ENCODE measurements around the gene GUCA1C.

GUCA1C gene, protein sequence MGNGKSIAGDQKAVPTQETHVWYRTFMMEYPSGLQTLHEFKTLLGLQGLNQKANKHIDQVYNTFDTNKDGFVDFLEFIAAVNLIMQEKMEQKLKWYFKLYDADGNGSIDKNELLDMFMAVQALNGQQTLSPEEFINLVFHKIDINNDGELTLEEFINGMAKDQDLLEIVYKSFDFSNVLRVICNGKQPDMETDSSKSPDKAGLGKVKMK

DNA sequence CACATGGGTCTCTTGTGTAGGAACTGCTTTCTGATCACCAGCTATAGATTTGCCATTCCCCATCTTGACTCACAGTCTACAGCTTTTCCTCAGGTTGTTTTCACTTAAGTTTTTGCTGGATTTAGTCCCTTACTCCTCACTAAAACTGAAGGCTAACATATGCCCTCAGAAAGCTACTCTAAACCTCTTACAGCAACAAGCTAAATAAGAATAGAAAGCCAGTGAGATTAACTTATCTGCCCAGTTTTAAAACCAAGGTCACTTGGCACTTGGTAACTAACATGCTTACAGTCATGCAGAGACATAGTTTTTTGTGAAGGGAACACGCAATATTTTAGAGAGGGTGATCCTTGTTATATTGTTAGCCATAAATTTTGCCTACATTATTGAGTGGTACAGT lies at the start of gene GUCA1C:
TSS of gene GUCA1C (minus strand) at position 180 of the 400 bp plus-strand sequence. CDS start at position 63, 117 bp downstream.
- no peak for DNase-seq (ENCODE audit: low read depth)

DNA sequence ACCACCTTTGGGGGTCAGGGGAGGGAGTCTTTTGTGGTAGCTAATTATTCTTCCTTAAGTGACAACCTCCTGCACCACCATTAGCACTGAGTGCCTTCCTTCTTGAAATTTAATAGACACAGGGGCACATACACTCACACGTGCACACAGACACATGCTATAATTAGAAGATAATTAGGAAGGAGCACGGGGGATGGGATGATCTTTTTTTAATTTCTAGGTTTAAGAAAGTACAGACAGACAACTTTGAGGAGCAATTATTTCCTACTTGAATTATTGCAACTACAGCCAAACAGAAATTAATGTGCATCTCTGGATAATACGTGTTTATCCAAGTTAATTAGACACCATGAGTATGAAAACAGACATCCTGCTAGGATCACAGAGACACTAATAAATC lies 44.8 kb upstream of the GUCA1C start:
- no peak for DNase-seq (ENCODE audit: low read depth)

DNA sequence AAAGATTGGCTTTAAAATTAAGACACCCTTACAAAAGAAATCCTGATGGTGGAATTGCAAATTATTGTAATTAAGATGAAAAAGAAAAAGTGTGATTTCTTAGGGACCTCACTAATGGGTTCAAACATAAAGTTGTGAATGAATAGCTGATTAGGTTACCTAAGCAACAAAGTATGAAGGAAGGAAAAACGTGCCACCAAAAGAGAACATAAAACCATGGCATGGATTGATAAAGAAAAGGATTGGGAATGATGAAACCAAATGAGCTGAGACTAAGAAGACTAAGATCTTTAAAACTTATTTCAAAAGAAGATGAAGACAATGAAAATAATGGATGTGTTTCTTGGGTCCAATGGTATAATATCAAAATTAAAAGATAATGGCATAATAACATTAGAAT lies 32.2 kb upstream of the GUCA1C start:
- DNase-seq (ENCODE audit: low read depth) = no peak

DNA sequence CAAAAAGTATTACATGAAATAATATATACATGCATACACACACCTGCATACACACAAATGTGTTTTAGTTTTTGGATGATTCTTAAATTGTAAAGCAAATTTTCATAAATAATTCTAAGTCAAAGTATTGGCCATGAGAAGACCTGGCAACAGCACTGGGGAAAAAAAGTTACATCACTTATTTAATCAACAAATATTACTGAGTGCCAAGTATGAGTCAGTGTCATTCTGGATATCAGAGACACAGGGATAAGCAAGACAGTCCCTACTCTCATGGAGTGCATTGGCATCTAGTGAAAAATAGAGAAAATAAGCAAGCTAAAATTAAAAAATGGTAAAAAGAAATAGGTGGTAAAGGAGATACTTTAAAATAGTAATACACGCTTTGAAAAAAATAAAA lies 29.4 kb upstream of the GUCA1C start:
- no peak for DNase-seq (ENCODE audit: low read depth)

DNA sequence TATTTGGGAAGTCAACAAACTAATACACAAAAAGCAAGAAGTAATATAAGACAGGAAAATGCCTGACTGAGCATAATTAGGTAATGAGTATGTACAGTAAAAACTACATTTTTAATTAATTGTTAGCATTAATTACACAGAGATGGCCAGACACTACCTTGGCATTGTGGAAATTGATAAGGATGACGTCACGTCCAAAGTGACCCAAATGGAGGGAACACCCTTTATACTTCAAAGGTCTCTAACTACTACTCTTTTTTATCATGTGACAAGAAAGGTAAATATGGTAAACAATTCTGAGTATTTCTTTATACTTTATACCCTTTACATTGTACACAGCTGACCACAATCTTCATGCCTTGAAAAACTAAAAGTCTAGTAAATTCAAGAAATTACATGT lies 22.4 kb upstream of the GUCA1C start:
- no peak for DNase-seq (ENCODE audit: low read depth)

DNA sequence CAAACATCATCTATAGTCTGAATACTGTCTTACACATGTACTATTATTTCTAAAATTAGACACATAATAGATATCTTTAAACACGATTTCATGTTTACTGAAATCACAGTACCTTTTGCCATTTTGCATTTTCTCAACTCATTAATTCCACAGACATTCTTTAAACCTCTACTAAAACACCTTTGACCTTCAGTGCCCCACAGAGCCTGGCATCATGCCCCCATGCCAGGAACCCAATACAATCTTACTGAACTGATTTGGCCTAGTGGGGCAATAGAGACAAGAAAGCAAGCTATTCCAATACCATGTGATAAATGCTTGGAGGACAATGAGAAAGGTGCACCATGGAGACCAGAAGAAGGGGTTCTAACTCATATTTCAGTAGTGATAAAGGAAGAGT lies 19.3 kb upstream of the GUCA1C start:
- no peak for DNase-seq (ENCODE audit: low read depth)

DNA sequence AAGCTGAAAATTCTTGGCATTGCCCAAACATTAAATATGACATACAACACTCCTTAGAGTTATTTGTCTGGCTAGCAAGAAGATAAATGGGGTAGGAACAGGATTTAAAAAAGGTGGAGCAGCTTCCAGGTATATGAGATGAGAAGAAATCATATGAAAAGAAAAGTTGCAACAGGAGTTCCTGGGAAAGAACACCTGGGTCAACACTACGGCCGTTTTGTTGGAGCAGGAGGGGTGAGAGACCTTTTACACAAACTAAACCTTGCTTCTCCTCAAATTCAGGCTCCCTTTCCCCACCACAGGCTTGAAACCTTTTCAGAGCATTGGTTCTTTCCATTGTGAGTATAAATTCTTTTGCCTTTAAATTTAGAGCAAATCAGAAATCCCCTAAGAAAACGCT lies 18.8 kb upstream of the GUCA1C start:
- DNase-seq (ENCODE audit: low read depth) = no peak

DNA sequence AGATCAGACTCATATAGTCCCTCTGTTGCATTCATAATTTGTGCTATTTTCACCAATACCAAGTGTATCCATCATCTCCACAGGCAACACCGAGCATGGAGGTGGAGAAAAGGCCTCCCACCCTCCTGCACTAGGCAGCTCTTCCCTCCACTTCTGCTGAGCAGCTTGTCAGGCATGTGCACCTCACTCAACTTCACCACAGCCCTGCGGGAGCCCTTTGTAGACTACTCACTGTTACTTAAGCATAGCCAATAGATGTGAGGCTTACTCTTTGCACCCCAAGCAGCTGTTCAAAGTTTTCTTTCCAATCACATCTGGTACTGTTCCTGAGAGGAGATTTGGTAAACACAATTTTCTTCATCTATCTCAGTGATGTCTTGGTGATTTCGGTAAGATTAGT lies 16.9 kb upstream of the GUCA1C start:
- DNase-seq (ENCODE audit: low read depth) = no peak

DNA sequence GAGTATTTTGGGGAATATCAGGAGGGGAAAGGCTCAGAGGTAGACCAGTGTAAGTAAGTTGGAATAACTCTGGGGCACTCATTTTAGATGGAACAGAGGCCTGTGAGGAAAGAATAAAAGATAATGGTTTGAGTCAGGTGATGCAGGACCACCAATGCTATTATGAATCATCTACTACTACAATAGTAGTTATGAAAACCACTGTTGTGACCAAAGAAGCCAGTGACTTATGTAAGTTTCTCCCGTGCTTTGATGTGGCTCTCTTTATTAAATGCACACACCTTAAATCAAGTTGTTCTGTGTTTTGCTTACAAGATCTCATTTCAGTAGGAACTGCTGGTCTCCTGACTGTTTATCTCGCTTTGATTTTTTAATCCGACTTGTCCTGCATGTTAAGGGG lies 13.1 kb upstream of the GUCA1C start:
- no peak for DNase-seq (ENCODE audit: low read depth)

DNA sequence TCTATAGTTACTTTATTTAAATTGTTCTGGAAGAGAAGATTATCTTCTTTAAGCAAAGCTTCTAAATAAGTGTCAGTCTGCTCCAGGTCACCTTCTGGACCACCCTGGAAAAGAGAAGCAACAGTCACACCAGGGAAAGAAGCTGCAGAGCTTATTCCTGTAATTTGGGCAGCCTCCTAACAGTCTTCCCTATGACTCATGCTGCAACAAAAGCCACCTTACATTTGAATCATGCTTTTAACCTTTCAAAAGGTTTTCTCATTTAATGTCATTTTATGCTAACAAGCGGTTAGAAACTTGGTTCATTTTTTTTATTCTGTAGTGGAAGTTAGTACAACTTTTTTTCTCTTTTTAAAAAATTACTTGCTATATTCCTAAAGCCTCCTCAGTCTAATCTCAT lies 5.3 kb upstream of the GUCA1C start:
- no peak for DNase-seq (ENCODE audit: low read depth)

DNA sequence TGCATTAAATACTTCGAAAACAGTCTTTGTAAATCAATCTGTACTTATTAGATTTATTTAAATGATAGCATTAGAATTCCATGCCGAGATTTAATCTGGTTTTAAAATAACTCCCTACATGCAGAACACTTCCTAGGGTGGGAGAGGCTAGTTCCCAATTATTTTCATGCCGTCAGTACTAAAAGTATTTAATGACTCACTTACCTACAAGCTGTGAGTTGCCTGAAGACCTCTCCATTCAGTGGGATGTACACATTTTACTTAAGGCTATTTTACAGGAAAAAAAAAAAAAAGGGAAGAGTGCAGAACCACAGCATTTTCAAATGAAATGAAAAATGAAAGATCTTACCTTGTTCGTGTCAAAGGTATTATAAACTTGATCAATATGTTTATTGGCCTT lies 469 bp downstream of the GUCA1C start:
- DNase-seq (ENCODE audit: low read depth) = no peak

DNA sequence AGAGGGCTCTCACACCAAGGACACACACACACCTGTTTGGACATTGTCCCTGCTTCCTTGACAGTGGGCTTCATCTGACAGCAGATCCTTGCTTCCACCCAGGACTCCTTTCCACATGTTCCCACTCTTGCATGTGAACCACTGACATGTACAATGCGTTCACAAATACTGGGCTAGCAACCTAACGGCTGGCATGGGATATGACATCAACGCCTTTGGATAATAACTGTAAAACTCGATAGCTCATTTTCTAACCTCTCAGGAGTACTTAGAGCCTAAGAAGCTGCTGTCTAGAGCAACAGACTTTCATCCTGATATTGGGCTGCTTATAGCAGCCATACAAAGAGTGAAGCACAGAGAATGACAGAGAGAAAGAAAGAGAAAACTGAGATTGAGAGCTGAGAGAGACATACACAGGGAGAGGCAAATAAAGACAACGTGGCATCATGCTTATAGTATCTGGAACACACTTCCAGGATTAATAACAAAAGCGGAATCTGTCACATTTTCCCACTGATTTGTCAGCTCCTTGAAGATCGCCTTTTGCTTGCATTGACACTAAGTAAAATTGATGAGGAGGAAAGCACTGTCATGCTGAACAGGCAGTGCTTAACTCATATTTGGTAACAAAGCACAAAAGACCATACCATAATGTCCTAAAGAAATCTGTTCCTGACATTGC lies 1.7 kb downstream of the GUCA1C start:
- DNase-seq (ENCODE audit: low read depth) = no peak

DNA sequence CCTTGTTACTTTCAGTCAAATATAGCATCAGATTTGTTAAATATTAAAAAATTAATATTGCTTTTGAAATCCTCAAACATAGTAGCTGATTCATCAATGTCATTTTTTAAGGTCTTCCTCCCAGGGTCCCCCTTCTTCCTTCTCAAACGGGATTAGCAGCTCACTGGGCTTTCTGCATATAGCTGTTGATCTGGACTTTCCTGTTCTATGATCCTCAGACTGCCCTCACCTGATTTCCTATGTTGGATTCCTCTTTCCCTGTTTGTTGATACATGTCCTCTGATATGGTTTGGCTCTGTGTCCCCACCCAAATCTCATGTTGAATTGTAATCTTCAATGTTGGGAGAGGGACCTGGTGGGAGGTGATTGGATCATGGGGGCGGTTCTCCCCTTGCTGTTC lies 5.8 kb downstream of the GUCA1C start:
- DNase-seq (ENCODE audit: low read depth) = no peak

DNA sequence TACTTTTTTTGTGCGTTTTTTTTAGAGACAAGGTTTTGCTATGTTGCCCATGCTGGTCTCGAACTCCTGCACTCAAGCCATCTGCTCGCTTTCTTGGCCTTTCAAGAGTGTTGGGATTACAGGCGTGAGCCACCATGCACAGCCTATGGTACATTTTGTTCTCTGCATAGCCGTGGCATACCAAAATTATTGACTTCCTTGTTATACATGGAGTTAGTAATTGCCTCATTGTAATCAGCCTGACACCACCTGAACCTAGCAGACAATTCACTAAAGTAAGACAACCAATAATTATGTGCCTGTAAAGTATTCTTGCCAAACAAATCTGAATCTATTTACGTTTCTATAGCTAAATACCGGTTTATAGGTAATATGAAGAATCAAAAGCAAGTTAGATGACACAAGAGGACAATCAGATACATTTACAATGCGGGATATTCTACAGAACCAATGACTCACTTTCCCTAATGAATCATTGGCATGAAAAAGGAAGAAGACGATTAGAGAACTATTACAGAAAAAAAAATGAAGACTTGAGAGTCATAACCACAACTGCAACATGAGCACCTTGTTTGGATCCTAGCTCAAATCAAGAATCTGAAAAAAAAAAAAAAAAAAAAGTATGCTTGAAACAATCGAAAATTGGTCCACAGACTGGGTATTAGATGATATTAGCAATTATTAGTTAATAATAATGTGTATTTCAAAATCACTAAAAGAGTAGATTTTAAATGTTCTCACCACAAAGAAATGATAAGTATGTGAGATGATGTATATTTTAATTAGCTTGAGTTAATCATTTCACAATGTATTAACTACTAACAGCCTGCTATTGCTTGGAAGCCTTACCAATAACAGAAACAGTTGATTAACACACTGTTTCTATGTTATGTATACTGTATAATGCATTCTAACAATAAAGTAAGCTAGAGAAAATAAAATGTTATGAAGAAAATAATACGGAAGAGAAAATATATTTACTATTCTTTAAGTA lies 7.1 kb downstream of the GUCA1C start:
- DNase-seq (ENCODE audit: low read depth) = no peak

DNA sequence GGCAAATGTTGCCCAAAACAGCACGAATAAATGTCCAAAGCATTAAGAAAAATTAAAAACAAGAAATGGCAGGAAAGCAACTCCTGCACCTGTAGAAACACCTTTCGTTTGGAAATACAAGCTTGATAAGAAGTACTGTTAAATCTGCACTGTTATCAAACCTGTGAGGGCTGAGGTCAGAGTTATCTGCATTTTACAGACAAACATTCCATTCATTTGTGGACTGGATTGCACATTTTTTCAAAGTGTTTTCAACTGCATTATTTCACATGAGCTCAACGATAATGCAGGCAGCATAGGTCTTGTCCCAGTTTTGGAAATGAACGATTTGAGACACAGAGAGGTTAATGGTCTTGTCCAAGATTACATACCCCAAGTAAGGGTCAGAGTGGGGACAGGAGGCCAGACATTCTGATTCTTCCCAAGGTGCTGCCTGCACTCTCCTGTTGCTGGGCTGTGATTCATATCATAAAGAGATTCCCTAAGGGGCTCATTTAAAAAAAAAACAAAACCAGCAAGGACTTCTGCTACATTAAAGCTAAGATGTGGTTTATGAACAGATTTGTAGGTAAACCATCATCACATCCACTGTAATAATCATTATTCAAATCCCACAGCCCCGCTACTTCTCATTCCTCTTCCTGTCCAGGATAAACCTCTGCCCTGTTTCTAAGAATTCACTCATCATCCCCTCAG lies 13.0 kb downstream of the GUCA1C start:
- no peak for DNase-seq (ENCODE audit: low read depth)

DNA sequence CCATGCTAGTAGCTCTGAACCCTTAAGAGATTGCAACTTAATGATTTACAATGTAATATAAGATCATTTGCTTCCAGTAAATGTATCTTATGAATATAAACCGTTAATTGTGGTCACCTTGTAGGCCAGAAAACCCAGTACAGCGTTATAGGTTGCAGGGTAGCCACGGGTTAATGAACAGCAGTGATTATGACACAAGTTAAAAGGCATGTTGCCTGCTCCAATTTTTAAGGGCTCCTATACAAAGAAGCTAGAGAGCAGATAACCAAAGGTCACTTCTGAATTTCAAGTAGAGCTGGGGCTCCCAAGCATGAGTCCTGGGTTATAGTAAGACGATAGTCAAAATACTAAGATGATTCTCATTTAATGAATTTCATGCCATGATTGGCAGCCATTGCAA lies 13.5 kb downstream of the GUCA1C start:
- DNase-seq (ENCODE audit: low read depth) = no peak

DNA sequence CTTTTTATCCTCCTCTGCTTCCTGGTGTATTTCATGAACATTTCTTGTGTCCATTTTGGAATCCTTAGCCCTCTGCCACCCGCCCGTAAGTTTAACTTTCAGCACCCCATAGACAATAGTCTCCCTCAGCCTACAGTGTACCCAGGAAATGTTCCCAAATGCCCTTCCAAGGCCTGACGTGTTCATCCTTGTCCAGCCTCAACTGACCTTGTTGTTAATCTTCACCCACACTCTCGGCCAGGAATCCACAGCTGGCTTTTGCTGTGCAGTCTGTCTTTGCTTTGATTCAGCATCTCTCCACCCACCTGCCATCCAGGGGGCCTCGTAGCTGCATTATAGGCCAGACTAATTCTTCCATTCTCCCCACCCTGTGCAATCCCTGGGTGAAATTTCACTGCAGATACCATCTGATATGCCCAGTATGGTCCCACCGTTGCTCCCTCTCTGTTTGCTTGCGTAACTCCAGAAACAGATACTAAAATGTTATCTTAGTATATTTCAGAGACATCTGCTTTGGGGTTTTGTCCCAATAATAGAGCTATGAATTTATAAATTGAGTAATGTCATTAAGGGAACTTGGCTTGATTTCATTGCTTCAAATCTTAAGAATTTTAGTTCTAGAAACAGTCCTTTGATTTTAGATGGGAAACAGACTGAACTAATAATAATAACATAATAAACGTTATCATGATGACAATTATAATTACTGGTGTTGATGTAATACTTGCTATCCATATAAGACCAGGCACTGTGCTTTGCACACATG lies 16.6 kb downstream of the GUCA1C start:
- no peak for DNase-seq (ENCODE audit: low read depth)

DNA sequence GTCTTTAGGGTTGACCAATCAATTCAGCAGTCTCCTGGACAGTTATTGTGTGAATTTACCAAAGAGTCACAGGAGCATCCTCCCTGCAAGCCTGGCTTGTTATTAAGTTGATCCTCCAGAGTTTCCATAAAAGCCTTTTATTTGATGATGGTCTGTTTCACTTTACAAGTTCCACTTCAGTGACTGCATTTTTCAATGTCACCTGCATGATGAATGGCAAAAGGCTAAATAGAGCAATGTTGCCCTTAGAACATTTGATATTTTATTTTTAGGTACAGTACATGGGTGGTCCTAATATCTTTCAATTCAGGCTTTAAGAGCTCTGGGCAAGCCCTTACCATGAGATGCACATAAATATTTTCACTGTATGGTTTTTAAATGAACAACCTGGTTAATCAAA lies 22.6 kb downstream of the GUCA1C start:
- DNase-seq (ENCODE audit: low read depth) = no peak

DNA sequence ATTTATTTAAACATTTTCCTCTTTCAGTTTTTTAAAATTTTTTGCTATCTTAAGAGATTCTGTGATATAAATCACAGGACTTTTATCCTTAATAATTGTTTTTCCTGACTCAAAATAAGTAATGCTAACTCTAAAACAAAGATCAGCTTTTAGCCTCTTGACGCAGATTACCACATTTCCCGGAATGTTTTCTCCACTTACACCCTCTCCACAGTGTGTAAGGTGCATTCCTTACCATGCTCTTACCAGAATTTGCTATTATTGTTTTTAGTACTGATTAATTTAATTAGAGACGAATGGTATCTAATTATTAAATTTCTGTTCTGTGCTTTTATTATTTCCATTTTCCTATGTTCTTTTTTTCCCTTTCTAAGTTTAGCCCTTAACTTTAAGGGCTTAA lies 34.8 kb downstream of the GUCA1C start:
- DNase-seq (ENCODE audit: low read depth) = no peak

DNA sequence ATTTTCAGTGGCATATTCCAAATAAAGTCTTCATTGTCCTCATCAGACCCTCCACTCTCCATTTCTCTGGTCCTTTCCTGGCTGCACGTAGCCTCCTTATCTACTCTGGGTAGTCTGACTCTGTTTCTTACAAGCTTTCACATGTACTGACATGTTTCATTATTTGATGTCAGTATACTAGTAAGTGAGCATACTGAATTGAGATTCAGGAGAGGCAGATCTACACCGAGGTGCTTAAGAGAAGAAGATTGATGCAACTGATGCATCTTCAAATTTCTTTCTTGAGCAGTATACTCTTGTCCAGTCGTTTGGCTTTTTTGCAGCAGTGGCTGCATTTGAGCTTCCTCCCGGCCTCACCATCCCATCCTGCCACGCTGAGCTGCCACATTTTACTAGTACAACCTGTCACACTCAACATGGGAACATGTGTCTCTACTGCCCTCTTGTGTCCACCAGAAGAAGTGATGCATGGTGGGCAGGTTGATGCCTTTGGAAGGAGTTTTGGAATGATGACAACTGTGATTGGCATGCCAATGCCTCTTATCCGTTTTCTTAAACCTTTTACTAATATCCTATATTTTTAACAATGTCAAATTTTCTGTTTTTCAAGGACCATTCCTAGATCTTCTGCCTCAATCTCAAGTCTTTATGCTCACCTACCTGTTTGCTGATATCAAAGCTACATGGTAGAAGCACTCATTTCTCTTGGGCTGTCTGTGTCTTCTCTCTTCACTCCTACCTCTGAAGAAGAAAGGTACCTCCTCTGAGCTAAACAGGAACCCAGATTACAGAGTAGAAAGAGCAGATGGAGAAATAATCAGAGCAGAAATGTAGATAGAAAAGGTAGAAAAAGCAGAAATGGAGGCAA lies 38.7 kb downstream of the GUCA1C start:
- DNase-seq (ENCODE audit: low read depth) = peak; percentile 28

DNA sequence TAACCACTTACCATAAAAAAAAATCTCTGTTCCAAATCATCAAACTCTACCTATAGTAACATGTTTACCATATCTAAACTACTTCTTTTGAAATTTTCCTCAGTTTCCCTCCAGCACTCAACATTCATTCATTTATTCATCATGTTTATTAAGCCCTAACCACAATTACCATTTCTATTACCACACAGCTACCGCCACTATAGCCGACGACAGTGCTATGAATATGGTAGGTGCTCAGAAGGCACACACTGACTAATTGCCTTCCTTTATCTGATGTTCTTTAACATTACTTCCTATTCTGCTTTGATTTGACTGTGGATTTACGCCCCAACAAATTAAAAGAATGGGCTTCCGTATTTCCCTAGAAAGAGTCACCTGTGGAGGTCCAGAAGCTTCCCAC lies 43.9 kb downstream of the GUCA1C start:
- no peak for DNase-seq (ENCODE audit: low read depth)
